GM15510 (cell line): ENCODE measurements around the gene MYO1G.
A peak's percentile ranks its signal among the peaks of the same experiment; 100 is the strongest.

ENCODE experiments used
- POLR2A ChIP-seq: IDR thresholded peaks from 3 replicates; pipeline ENCODE4 v1.6.1; 2011; ENCODE audit warnings: borderline replicate concordance; ENCODE audit not compliant: insufficient read length; ENCODE audit errors: extremely low read depth

Gene MYO1G

GRCh38 chr7:44978511-44979366, at the start of gene MYO1G:
Gene MYO1G, minus strand, starts transcription at chr7:44979015. Its CDS starts 54 bp downstream, at chr7:44978961.
- TF ChIP-seq POLR2A = peak; percentile 65

DNA sequence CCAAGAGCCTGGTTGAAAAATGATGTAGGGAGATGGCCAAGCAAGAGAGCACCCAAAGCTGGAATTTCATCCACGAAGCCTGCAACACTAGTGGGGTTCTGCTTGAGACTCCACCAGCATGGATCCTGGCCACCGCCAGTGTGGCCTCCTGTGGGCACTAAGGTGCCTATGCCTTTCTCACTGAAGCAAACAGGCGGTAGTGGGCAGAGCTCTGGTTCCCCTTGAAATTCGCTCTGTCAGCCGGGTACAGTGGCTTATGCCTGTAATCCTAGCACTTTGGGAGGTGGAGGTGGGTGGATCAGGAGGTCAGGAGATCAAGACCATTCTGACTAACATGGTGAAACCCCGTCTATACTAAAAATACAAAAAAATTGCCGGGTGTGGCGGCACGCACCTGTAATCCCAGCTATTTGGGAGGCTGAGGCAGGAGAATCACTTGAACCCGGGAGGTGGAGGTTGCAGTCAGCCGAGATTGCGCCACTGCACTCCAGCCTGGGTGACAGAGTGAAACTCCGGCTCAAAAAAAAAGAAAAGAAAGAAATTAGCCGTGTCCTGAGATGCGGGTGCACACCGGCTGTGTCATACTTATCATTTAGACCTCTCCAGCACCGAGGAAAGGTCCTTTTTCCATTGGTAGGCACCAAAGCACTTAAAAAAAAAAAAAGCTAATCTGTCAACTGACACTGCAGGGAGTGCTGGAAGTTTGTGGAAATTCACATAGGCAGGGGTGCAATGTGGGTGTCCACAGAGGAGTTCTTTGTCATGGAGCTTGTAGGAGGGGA, 49.5 kb upstream of the MYO1G start:
- TF ChIP-seq POLR2A = no peak

DNA sequence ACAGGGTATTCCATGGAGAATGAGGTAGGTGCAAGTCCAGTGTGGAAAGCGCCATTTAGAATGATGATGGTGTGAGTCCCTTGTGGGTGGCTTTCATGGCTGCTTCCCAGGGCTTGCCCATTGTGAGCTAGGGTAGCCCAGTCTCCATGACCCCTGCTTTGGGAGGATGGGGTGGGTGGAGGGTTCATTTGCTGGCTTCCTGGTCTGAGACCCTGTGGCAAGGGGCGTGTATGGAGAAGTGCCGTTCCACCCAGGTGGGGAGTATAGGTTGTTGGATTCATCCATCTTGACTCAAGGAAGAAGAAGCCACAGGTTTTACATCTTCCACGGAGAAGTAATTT, 48.9 kb upstream of the MYO1G start:
- no peak for TF ChIP-seq POLR2A

DNA sequence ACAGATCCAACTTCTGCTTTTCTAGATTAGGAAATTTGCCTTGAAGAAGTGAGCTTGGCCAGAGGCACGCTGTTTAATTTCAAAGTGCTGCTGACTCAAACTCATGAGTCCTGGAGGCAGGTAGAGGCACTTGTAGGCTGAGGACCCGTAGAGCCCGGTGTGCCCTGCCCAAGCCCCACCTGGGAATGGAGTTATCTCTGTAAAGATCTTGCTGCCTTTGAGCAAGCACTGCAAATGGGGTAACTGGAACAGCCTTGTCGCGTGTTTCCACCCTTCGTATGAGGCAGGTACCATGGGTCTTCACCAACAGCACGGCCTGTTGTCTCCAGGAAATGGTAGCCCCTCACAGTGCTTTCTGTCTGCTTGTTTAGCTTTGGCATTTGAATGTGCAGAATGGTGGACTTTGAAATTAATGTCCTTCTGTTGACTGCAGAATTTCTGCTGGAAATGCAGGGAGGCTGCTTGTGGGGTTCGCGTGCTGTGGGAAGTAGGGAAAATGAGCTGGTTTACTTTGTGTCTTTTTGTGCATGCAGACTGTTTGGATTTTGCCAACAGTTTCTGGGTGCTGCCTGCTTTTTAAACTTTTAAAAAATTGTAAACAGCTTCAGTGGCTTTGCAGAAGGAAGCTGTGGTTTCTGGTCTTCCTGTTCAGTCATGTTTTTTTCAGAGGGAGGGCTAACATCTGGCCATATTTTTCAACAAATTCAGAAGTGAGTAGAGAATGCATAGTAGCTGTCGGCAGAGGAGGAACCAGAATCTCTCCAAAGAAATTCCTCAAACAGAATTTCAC, 48.4 kb upstream of the MYO1G start:
- TF ChIP-seq POLR2A = peak; percentile 16

GRCh38 chr7:45026013-45026412, 47.2 kb upstream of the MYO1G start:
- TF ChIP-seq POLR2A = no peak

- TF ChIP-seq POLR2A = no peak
Measured at GRCh38 chr7:45024126-45024744, 45.4 kb upstream of the MYO1G start.

DNA sequence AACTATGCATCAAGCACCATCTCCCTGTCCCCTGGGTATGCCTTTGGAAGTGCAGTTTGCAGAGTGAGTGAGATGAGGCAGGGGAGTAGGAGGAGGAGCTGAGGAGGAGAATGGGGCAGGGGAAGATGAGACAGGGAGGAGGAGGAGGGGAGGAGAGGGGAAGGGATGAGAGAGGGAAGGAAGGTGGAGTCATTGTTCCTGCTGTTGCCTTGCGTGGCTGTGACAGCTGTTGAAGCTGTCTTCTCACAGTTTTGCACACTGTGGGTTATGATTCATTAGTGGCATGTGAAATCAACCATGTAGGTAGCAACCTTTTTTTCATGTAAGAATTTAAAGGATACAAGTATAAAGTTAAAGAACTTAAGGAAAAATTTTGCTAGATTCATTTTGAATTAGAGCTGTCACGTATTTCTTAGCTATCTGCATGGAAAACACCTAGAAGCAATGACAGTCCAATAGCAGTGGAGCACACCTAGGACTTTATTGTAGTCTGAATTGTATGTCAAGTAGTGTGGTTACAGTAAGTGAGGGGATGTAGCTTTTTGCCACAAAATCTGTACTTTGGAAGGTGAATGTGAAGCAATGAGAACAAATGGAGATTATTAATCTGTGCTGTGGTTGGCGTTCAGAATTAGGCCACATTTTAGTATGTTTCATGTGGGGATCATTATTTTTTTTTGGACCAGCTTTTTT, 42.9 kb upstream of the MYO1G start:
- TF ChIP-seq POLR2A = no peak

DNA sequence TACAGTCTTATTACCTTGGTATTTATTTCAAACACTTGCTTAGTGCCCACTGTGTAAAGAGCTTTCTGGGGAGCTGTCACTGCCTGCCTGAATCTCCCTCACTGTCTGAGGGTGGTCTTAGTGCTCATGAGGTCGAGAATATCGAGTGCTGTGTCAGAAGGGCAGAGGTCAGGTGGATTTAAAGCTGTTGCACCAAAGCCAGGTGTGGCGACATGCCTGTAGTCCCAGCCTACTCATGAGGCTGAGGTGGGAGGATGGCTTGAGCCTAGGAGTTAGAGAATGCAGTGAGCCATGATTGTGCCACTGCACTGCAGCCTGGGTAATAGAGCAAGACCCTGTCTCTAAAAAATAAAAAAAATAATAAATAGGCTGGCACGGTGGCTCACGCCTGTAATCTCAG, 42.1 kb upstream of the MYO1G start:
- no peak for TF ChIP-seq POLR2A

DNA sequence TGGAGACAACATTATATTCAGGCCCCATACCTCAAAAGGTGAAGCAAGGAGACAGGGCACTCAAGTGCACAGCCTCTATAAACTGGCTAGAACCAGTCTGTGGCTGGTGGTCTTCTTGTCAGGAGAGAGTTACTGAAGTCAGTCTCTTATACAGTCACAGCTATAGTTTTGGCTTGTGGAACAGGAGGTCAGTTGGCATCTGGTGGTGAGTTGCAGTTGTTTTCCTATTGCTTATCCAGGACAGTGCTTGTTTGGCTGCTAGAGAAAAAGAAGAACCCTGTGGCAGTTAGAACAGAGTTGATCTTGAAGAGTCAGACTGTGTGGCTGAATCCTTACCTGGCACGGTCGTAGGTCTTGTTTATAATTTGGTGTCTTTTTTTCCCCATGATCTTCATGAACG, 38.4 kb upstream of the MYO1G start:
- no peak for TF ChIP-seq POLR2A

- TF ChIP-seq POLR2A = no peak
Measured at GRCh38 chr7:45015313-45015712, 36.5 kb upstream of the MYO1G start.

- TF ChIP-seq POLR2A = no peak
Measured at GRCh38 chr7:45013465-45013967, 34.7 kb upstream of the MYO1G start.

DNA sequence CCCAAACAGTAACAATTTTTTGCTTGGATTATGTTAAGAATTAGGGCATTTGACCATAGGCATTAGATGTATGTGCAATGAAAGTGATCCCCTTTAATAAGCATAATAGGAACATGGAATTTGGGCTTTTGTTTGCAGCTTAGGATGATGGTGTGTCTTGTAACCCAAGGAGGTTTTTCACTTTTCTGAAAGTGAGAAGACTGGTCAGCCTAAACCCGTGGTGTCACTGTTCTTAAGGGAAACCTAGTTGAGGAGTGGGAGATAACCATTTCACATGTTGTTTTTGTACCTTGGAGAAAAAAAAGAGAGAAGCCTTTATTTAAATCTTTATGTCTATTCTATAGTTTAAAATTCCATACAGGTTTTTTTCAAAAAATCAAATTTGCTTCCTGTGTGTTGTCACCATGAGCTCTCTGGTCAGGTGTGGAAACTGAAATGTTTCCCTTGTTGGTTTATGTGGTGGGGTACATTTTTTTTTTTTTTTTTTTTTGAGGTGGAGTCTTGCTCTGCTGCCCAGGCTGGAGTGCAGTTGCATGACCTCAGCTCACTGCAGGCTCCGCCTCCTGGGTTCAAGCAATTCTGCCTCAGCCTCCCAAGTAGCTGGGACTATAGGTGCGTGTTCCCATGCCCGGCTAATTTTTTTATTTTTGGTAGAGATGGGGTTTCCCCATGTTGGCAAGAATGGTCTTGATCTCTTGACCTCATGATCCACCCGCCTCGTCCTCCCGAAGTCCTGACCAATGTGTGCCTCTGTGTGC, 28.9 kb upstream of the MYO1G start:
- no peak for TF ChIP-seq POLR2A

GRCh38 chr7:45007106-45007505, 28.3 kb upstream of the MYO1G start:
- TF ChIP-seq POLR2A = no peak

- no peak for TF ChIP-seq POLR2A
Measured at GRCh38 chr7:45003789-45004188, 25.0 kb upstream of the MYO1G start.

- TF ChIP-seq POLR2A = no peak
Measured at GRCh38 chr7:45001826-45002225, 23.0 kb upstream of the MYO1G start.
